Natural killer cell (primary cell): ENCODE data around the gene IKZF2. TPM values are rescaled to one million over a fixed set of nuclear protein-coding genes. Genes with fewer than 3 reads are reported as not detected.
A peak's percentile ranks its signal among the peaks of the same experiment; 100 is the strongest.

Experiments
- ATAC-seq, 3 donors: fragments of 150-1000 bp in 2 of 3; fragments of 200-7000 bp in 1 of 3; cut with Tn5 transposase; 1 replicate in 1 of 3; 2 replicates in 2 of 3; pipeline ENCODE4 v1.10.0; 2021; ENCODE audit warnings: mild to moderate bottlenecking in 2 of 3, moderate library complexity in 2 of 3
- DNase-seq, 2 donors: peaks; one replicate each; pipeline versions ENCODE4 v3.0.0 to v3.0.0-alpha.2; 2013 to 2021; ENCODE audit warnings: mixed read lengths in 1 of 2
- H3K27ac ChIP-seq: one replicate; pipeline ENCODE4 v1.5.1; 2013; ENCODE audit warnings: mild to moderate bottlenecking, low read length
- H3K27me3 ChIP-seq: one replicate; pipeline ENCODE4 v1.6.1; 2013; ENCODE audit warnings: low read length; ENCODE audit not compliant: control insufficient read depth, insufficient read depth
- H3K36me3 ChIP-seq: one replicate; pipeline ENCODE4 v1.6.1; 2013; ENCODE audit warnings: low read length; ENCODE audit not compliant: control insufficient read depth, insufficient read depth
- H3K4me1 ChIP-seq: one replicate; pipeline ENCODE4 v1.6.1; 2013; ENCODE audit warnings: low read length; ENCODE audit not compliant: control insufficient read depth, insufficient read depth
- H3K4me3 ChIP-seq: one replicate; pipeline ENCODE4 v1.5.1; 2013; ENCODE audit warnings: low read length
- H3K9me3 ChIP-seq: one replicate; pipeline ENCODE4 v1.6.1; 2013; ENCODE audit warnings: low read length; ENCODE audit not compliant: control insufficient read depth, insufficient read depth
- H3K27ac Mint-ChIP-seq, 2 donors: one replicate each; pipeline ENCODE4 v1.8.0; 2022; ENCODE audit warnings: mild to moderate bottlenecking in 2 of 2, mixed read lengths in 2 of 2, moderate library complexity in 1 of 2
- H3K27me3 Mint-ChIP-seq, 2 donors: one replicate each; pipeline ENCODE4 v1.8.0; 2022; ENCODE audit warnings: low read depth in 2 of 2, mixed read lengths in 2 of 2
- H3K36me3 Mint-ChIP-seq: one replicate; pipeline ENCODE4 v1.8.0; 2022; ENCODE audit warnings: mixed read lengths
- H3K4me1 Mint-ChIP-seq, 2 donors: one replicate each; pipeline ENCODE4 v1.8.0; 2022; ENCODE audit warnings: mixed read lengths in 2 of 2
- H3K4me3 Mint-ChIP-seq: one replicate; pipeline ENCODE4 v1.8.0; 2022; ENCODE audit warnings: mild to moderate bottlenecking, moderate library complexity, mixed read lengths
- H3K9me3 Mint-ChIP-seq, 2 donors: one replicate each; pipeline ENCODE4 v1.8.0; 2022; ENCODE audit warnings: mixed read lengths in 2 of 2
- CTCF ChIP-seq: fragments of 200-600 bp; IDR thresholded peaks from one replicate; pipeline ENCODE4 v1.8.0; 2022; ENCODE audit warnings: antibody characterized with exemption
- WGBS: methylation state at CpG from one replicate; pipeline ENCODE4 v1.1.7; 2013; ENCODE audit warnings: missing lambda C conversion rate; ENCODE audit not compliant: insufficient coverage; 5-methylcytosine and 5-hydroxymethylcytosine counted together
- intact Hi-C: fragments of 100-400 bp; cut with micrococcal nuclease; formaldehyde crosslinking; loops from one replicate; pipeline ENCODE4 v1.14.2; 2022
- total RNA-seq, 4 donors: library from RNA; stranded (reverse); fragments of 120-200 nt in 1 of 4; gene quantifications; one replicate each; pipeline versions ENCODE4 v1.2.3 to v1.2.4, GENCODE V29; 2013 to 2022

The IKZF2 gene
- total RNA-seq, 3 donors from 2014 or later (not counting 1 experiment from before 2014, with no cell fraction given), result 74.4 to 162 (median 133) TPM

- peak in 1 of 2 donors; percentile 23 for DNase-seq
Observed at GRCh38 chr2:213145715-213146242, 5.6 kb downstream of the IKZF2 start.

GRCh38 chr2:213137064-213137463, 14.3 kb downstream of the IKZF2 start:
- Mint-ChIP-seq H3K27me3 (no peaks in the 10 kb centered on the region), H3K4me3 (no peak overlapping the region), H3K9me3 (peaks cover 0 to 3% of the 10 kb centered on the region in 2 donors), H3K4me1 (peaks cover 61 to 69% of the 10 kb centered on the region in 2 donors), H3K36me3 (peaks cover 20% of the 10 kb centered on the region), H3K27ac (peak overlapping the region in 1 of 2 donors; percentile 72)
- DNase-seq (no peak), ATAC-seq (no peak)
- Histone ChIP-seq H3K36me3 (peaks cover 5% of the 10 kb centered on the region), H3K27me3 (no peaks in the 10 kb centered on the region), H3K4me3 (no peak overlapping the region), H3K27ac (no peak overlapping the region), H3K9me3 (no peaks in the 10 kb centered on the region), H3K4me1 (peaks cover 8% of the 10 kb centered on the region)
- WGBS, result no CpG with 5 or more reads among the region's 4 CpGs
- intact Hi-C loops, result no loop called here
- no peak for TF ChIP-seq CTCF

More at GRCh38 chr2:213145715-213146242, 5.6 kb downstream of the IKZF2 start:
- Mint-ChIP-seq H3K27ac (peak overlapping the region; percentile 78 to 93), H3K9me3 (no peaks in the 10 kb centered on the region), H3K4me1 (peaks cover 81 to 88% of the 10 kb centered on the region in 2 donors), H3K27me3 (no peaks in the 10 kb centered on the region), H3K4me3 (peak overlapping the region; percentile 85), H3K36me3 (peaks cover 23% of the 10 kb centered on the region)
- Histone ChIP-seq H3K27ac (peak overlapping the region; percentile 71), H3K4me3 (peak overlapping the region; percentile 23), H3K36me3 (peaks cover 2% of the 10 kb centered on the region), H3K27me3 (no peaks in the 10 kb centered on the region), H3K9me3 (no peaks in the 10 kb centered on the region), H3K4me1 (no peaks in the 10 kb centered on the region)
- TF ChIP-seq CTCF, result no peak
- peak in 2 of 3 donors; percentile 11 to 32 for ATAC-seq
- WGBS, result no CpG with 5 or more reads among the region's 1 CpG
- intact Hi-C loops, result loop anchor here (2.0 to 5.0 kb wide), 2 partner anchors 128 to 143 kb away; no protein-coding TSS in a partner anchor

- no peaks in the 10 kb centered on the region for H3K27me3 ChIP-seq
- no peaks in the 10 kb centered on the region for H3K36me3 ChIP-seq
- Mint-ChIP-seq H3K4me1 (peaks cover 65 to 75% of the 10 kb centered on the region in 2 donors), H3K27me3 (no peaks in the 10 kb centered on the region), H3K27ac (peak overlapping the region; percentile 76 to 78), H3K4me3 (no peak overlapping the region), H3K36me3 (no peaks in the 10 kb centered on the region), H3K9me3 (no peaks in the 10 kb centered on the region)
- H3K27ac ChIP-seq, result peak overlapping the region; percentile 9
- no peak overlapping the region for H3K4me3 ChIP-seq
- H3K9me3 ChIP-seq, result no peaks in the 10 kb centered on the region
- no peak for TF ChIP-seq CTCF
- DNase-seq (no peak), ATAC-seq (no peak)
- intact Hi-C loops, result loop anchor here (5.0 kb wide), 1 partner anchor 92 kb away; no protein-coding TSS in a partner anchor
- peaks cover 9% of the 10 kb centered on the region for H3K4me1 ChIP-seq
- 65% methylated on average over 5 of the region's 5 CpGs for WGBS
Observed at GRCh38 chr2:213129311-213129710, 22.1 kb downstream of the IKZF2 start.
